Panc1 (cell line): ENCODE measurements around the gene MEIS2. TPM values are rescaled to one million over a fixed set of nuclear protein-coding genes. Genes with fewer than 3 reads are reported as not detected.

Source experiments
- ATAC-seq: fragments of 200-7000 bp; cut with Tn5 transposase; 2 replicates; pipeline ENCODE4 v1.9.1; 2020; ENCODE audit warnings: mild to moderate bottlenecking, moderate library complexity
- BruUV-seq: library from RNA; stranded (reverse); fragments of 400-500 nt; replicated peaks from 2 replicates; lab custom pipeline; 2021; lab: Mats Ljungman, UMichigan
- CTCF ChIA-PET: fragments of 300-600 bp; sonication (Branson Sonifier 250); formaldehyde crosslinking; loops from one replicate; lab custom pipeline; 2022; ENCODE audit warnings: antibody characterized with exemption; lab: Charles Lee
- POLR2A ChIA-PET: fragments of 300-600 bp; sonication (Branson Sonifier 250); formaldehyde crosslinking; loops from one replicate; lab custom pipeline; 2022; ENCODE audit warnings: antibody characterized with exemption; lab: Charles Lee
- DNase-seq: peaks from one replicate; pipeline ENCODE4 v3.0.0-alpha.2; 2010; ENCODE audit warnings: low read depth, low spot score
- H3K27ac ChIP-seq: 2 replicates; pipeline ENCODE4 v1.5.1; 2011; ENCODE audit warnings: mild to moderate bottlenecking, low read length, inconsistent platforms
- H3K27me3 ChIP-seq: fragments of 200-500 bp; sonication (Bioruptor generic); 2 replicates; pipeline ENCODE4 v1.6.0; 2014; ENCODE audit warnings: low read length, inconsistent platforms; ENCODE audit not compliant: control insufficient read depth, insufficient read depth
- H3K36me3 ChIP-seq: fragments of 200-500 bp; sonication (Bioruptor generic); 2 replicates; pipeline ENCODE4 v1.5.1; 2014; ENCODE audit warnings: inconsistent platforms, mild to moderate bottlenecking, low read length, moderate library complexity; ENCODE audit not compliant: control insufficient read depth, insufficient read depth
- H3K4me1 ChIP-seq: 2 replicates; pipeline ENCODE4 v1.5.1; 2011; ENCODE audit warnings: inconsistent platforms, mild to moderate bottlenecking, low read length, moderate library complexity; ENCODE audit not compliant: control insufficient read depth, insufficient read depth
- H3K4me3 ChIP-seq, 2 experiments: 2 replicates each; pipeline ENCODE4 v1.5.1; 2011 to 2012; ENCODE audit warnings: low read depth in 2 of 2, low read length in 2 of 2, mild to moderate bottlenecking in 2 of 2, inconsistent platforms in 1 of 2, moderate library complexity in 1 of 2
- H3K9me3 ChIP-seq: fragments of 200-500 bp; sonication (Bioruptor generic); 2 replicates; pipeline ENCODE4 v1.5.1; 2014; ENCODE audit warnings: low read depth, mild to moderate bottlenecking, inconsistent platforms, low read length, moderate library complexity; ENCODE audit not compliant: control insufficient read depth, insufficient read depth
- CTCF ChIP-seq: fragments of 450-650 bp; IDR thresholded peaks from 2 replicates; pipeline ENCODE4 v1.5.1; 2017; ENCODE audit warnings: mild to moderate bottlenecking
- POLR2AphosphoS5 ChIP-seq: IDR thresholded peaks from 2 replicates; pipeline ENCODE4 v1.6.1; 2012; ENCODE audit warnings: mild to moderate bottlenecking, low read depth, low read length, moderate library complexity
- REST ChIP-seq, 2 experiments: IDR thresholded peaks; 2 replicates each; pipeline ENCODE4 v1.6.1; 2011 to 2012; ENCODE audit warnings: low read depth in 2 of 2, control low read depth in 1 of 2, low read length in 1 of 2, mild to moderate bottlenecking in 1 of 2, moderate library complexity in 1 of 2; ENCODE audit not compliant: insufficient read depth in 1 of 2
- SIN3A ChIP-seq: IDR thresholded peaks from 2 replicates; pipeline ENCODE4 v1.6.1; 2012; ENCODE audit warnings: low read depth, mild to moderate bottlenecking, low read length, moderate library complexity, borderline replicate concordance; ENCODE audit not compliant: insufficient read depth
- TCF7L2 ChIP-seq: IDR thresholded peaks from 2 replicates; pipeline ENCODE4 v1.6.1; 2011; ENCODE audit warnings: mild to moderate bottlenecking, low read depth, low read length, inconsistent platforms
- in situ Hi-C: cut with HindIII; loops from 2 replicates; pipeline ENCODE4 v1.10.0; 2016; ENCODE audit warnings: low sequenced_read_pairs, low pct_unique_long_range_greater_than_20kb
- intact Hi-C: fragments of 100-400 bp; cut with micrococcal nuclease; formaldehyde crosslinking; loops from one replicate; pipeline ENCODE4 v1.10.0; 2022; ENCODE audit not compliant: unreplicated experiment
- total RNA-seq: library from RNA; stranded (reverse); gene quantifications from one replicate; pipeline ENCODE4 v1.2.1, GENCODE V29; 2021; ENCODE audit not compliant: unreplicated experiment

MEIS2 gene
- total RNA-seq, 1 experiment from 2014 or later: 9.3 TPM

GRCh38 chr15:36961956-36962355 is 138.4 kb downstream of the MEIS2 start:
- intact Hi-C loops: no loop called here
- H3K27me3 ChIP-seq: no peaks in the 10 kb centered on the region
- ChIA-PET POLR2A (interaction anchor here (0.6 kb wide), 1 partner anchor 61 kb away, joined by 3 read pairs; no protein-coding TSS in a partner anchor), CTCF (no interaction called here)
- BruUV-seq: no TSS peak
- no peak for DNase-seq
- H3K9me3 ChIP-seq: no peaks in the 10 kb centered on the region
- ATAC-seq: no peak
- H3K4me1 ChIP-seq: no peaks in the 10 kb centered on the region
- TF ChIP-seq POLR2AphosphoS5 (no peak), SIN3A (no peak), TCF7L2 (no peak), REST (IDR thresholded peaks at IDR 0.05; ENCODE audit: insufficient read depth in 1 of 2, low read depth in 2 of 2, low read length in 1 of 2) (no peak), CTCF (no peak)
- in situ Hi-C loops: no loop called here
- H3K27ac ChIP-seq: no peak overlapping the region
- no peak overlapping the region for H3K4me3 ChIP-seq
- H3K36me3 ChIP-seq: no peaks in the 10 kb centered on the region

- Histone ChIP-seq H3K9me3 (no peaks in the 10 kb centered on the region), H3K27me3 (no peaks in the 10 kb centered on the region), H3K27ac (no peak overlapping the region), H3K4me1 (no peaks in the 10 kb centered on the region), H3K36me3 (no peaks in the 10 kb centered on the region), H3K4me3 (no peak overlapping the region)
- DNase-seq: no peak
- intact Hi-C loops: no loop called here
- BruUV-seq: no TSS peak
- CTCF ChIA-PET: no interaction called here
- in situ Hi-C loops: no loop called here
- TF ChIP-seq SIN3A (no peak), POLR2AphosphoS5 (no peak), CTCF (no peak), REST (IDR thresholded peaks at IDR 0.05; ENCODE audit: insufficient read depth in 1 of 2, low read depth in 2 of 2, low read length in 1 of 2) (no peak), TCF7L2 (no peak)
- POLR2A ChIA-PET: no interaction called here
- ATAC-seq: no peak
Observed at GRCh38 chr15:36960947-36961227, 139.5 kb downstream of the MEIS2 start.
